ENCODE results near the gene LYPD6B.

GRCh38 chr2:149077861-149078260, 39.4 kb downstream of the LYPD6B start:
- TF ChIP-seq EZH2 (IDR thresholded peaks at IDR 0.05; ENCODE audit: borderline replicate concordance, insufficient read depth, low read depth, low read length, poor library complexity, severe bottlenecking) (no peak), CTCF (IDR thresholded peaks at IDR 0.05) (no peak)

Measured in B cell (primary cell).